Breast epithelium (tissue), 3 donors: ENCODE results near the gene IRAK2.

ENCODE experiments used
- POLR2A ChIP-seq: fragments of 450-650 bp; IDR thresholded peaks from one replicate; pipeline ENCODE4 v1.6.1; 2016; ENCODE audit warnings: antibody characterized with exemption, mild to moderate bottlenecking, moderate library complexity
- POLR2AphosphoS5 ChIP-seq, 3 donors: sonication (generic); formaldehyde crosslinking; IDR thresholded peaks; one replicate each; pipeline ENCODE4 v1.6.1; 2017; ENCODE audit warnings: antibody characterized with exemption in 3 of 3
- TF ChIP-seq, protein P1 (sequence below), 3 donors: fragments of 450-650 bp; IDR thresholded peaks; one replicate each; pipeline ENCODE4 v1.5.1; 2016 to 2017; ENCODE audit warnings: antibody characterized with exemption in 3 of 3, mild to moderate bottlenecking in 3 of 3, moderate library complexity in 3 of 3

DNA sequence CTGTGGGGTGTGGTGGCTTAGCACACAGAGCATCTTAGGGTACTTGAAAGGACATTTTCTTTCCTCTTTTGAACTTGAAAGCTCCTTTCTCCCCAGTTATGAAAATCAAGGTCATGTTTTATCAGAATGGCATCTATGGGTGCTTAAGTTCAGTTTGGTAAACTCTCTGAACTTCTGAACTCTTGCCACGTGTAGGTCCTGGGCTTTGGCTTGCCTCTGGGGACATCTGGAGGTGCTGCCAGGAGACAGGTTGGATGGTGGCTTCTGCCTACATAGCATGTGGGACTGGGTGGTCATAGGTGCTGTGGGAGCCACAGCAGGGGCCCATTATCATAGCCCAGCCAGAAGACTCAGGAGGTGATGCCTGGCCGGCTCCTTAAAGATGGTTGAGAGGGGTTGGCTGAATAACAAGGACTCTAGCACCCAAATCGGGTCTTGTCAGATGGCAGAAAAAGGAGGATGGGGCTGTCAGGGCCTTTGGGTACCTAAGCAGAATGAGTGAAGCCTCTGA lies 112.5 kb downstream of the IRAK2 start:
- TF ChIP-seq, protein P1, sequence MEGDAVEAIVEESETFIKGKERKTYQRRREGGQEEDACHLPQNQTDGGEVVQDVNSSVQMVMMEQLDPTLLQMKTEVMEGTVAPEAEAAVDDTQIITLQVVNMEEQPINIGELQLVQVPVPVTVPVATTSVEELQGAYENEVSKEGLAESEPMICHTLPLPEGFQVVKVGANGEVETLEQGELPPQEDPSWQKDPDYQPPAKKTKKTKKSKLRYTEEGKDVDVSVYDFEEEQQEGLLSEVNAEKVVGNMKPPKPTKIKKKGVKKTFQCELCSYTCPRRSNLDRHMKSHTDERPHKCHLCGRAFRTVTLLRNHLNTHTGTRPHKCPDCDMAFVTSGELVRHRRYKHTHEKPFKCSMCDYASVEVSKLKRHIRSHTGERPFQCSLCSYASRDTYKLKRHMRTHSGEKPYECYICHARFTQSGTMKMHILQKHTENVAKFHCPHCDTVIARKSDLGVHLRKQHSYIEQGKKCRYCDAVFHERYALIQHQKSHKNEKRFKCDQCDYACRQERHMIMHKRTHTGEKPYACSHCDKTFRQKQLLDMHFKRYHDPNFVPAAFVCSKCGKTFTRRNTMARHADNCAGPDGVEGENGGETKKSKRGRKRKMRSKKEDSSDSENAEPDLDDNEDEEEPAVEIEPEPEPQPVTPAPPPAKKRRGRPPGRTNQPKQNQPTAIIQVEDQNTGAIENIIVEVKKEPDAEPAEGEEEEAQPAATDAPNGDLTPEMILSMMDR (IDR thresholded peaks at IDR 0.05) = no peak
- TF ChIP-seq POLR2A (no peak), POLR2AphosphoS5 (IDR thresholded peaks at IDR 0.05) (no peak)
